NCI-H748 treated with DMSO at 0.1 percent for 48 hours (cell line): ENCODE data around the gene RIC8B.
A peak's percentile ranks its signal among the peaks of the same experiment; 100 is the strongest.
"Not testable (repeated sequence)": the region's sequence is repeated elsewhere in the genome, so short reads cannot be mapped to it uniquely, and the experiment has no call there.

Experiments
- DNase-seq: peaks from one replicate; lab custom pipeline; 2025; lab: John Stamatoyannopoulos, UW

The RIC8B gene, protein sequence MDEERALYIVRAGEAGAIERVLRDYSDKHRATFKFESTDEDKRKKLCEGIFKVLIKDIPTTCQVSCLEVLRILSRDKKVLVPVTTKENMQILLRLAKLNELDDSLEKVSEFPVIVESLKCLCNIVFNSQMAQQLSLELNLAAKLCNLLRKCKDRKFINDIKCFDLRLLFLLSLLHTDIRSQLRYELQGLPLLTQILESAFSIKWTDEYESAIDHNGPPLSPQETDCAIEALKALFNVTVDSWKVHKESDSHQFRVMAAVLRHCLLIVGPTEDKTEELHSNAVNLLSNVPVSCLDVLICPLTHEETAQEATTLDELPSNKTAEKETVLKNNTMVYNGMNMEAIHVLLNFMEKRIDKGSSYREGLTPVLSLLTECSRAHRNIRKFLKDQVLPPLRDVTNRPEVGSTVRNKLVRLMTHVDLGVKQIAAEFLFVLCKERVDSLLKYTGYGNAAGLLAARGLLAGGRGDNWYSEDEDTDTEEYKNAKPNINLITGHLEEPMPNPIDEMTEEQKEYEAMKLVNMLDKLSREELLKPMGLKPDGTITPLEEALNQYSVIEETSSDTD

DNA sequence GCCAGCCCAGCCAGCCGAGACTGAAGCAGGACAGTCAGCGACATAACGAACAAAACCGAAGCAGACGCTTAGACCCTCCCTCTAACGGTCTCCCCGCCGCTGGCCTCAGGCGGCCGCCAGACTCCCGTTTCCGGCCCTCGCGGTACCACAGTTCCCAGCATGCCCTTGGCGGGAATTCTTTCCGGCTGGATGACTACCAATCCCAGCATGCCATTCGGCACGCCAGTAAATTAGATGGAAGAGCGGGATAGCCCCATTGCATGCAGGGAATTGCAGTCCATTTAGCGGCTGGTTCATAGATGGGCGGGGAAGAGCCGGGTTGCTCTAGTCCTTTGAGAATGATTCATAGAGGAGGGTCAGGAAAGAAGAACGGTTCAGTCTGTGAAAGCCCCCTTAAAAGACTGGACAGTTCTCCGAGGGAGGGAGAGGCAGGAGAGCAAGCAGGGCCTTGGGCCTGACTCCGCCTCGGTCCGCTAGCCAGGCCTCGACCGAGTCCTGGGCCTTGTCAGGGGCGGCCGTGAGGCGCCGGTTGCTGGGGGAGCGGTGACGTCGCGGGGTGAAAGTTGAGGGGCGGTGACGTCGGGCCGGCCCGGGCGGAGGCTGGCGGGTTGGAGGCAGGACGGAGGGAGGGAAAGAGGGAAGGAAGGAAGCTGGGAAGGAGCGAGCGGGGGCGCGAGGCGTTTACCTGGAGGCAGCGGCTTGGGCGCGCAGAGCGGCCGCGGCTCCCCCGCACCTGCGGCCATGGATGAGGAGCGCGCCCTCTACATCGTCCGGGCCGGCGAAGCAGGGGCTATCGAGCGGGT, at the start of gene RIC8B:
Gene RIC8B (plus strand): TSS at position 678 of the 803 bp plus-strand sequence. CDS start 64 bp downstream, at position 742.
- DNase-seq = peak; percentile 97

- DNase-seq = no peak
Observed at GRCh38 chr12:106724934-106725333, 49.5 kb upstream of the RIC8B start.

GRCh38 chr12:106726603-106727202, 47.8 kb upstream of the RIC8B start:
- not testable (repeated sequence) for DNase-seq

DNA sequence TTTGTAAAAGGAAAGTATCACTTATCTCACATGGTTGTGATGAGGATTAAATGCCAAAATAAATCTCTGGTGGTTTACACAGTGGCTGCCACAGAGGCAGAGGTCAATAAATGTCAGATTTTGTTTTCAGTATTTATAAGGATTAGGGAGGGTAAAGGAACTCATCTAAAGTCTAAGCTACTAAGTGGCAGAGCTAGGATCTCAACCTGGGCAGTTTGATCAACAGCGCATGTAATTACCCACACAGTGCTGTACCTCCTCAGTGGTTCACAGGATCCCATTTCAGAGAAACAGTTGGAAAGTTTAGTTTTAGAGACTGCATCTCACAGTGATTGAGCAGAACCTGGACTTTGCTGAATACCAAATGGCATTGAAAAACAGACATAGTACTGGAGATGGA, 44.9 kb upstream of the RIC8B start:
- no peak for DNase-seq

GRCh38 chr12:106732890-106733289, 41.6 kb upstream of the RIC8B start:
- no peak for DNase-seq

DNA sequence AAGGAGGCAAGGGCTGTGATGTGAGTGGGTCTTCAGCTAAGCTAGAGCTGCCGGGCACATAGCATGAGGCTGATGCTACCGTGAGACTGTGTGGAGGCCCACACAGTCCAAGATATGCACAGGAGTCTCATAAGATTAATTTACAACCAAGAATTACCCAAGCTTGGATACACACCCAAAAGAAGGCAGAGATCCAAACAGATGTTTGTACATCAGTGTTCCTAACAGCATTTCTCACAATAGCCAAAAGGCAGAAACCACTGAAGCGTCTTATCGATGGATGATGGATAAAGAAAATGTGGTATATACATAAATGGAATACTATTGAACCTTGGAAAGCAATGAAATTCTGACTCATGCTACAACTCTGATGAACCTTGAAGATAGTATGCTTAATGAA, 40.8 kb upstream of the RIC8B start:
- DNase-seq = no peak

DNA sequence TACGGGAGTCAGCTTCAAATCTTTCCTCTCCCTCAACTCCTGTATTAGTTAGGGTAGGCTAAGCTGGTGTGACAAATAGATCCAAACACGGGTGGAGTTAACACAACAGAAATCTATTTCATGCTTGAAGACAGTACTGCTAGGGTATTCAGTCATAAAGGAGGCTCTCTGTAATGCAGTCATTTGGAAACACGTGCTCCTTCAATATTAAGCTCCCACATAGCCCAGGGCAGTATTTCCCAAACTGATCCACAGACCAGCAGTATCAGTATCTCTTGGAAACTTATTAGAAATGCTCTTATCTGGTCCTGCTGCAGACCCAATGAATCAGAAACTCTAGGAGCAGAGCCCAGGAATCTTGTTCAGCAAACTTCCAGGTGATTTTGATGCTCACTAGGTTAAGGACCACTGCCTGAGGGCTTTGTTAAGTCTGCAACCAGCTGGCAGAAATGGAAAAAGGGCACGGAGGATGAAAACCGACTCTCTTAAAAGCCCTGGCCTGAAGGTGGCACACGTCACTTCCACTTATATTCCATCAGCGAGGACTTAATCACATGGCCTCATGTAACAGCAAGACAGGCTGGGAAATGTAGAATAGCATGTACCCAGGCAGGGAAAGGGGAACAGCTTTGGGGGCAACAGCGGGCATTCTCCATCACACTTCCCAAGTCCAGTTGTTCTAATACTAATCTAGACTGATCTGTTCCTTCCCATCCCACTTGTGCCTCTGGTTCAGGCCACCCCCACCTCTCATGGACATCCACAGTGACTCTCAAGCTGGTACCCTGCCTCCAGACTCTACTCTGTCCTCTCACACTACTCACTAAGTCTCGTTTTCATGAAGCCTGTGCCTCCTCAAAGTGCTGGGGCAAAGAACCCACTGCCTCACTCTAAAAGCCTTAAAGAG, 38.2 kb upstream of the RIC8B start:
- DNase-seq = no peak

DNA sequence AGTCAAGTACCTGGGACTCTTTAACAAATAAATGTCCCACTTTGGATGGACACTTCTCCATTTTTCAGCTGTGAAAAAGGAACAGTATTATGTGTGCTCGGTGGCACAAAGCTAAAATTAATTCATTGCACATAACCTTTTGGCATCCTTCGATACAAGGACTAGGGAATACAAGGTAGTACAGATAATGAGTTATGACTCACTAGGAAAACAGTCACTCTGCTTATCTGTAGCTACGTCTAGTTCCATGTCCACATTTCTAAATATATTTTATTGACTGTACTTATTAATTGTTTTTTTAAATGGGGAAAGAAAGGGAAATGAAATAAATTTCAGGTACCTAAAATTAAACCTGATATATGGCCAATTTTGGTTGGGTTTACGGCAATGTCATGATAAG, 35.2 kb upstream of the RIC8B start:
- no peak for DNase-seq

DNA sequence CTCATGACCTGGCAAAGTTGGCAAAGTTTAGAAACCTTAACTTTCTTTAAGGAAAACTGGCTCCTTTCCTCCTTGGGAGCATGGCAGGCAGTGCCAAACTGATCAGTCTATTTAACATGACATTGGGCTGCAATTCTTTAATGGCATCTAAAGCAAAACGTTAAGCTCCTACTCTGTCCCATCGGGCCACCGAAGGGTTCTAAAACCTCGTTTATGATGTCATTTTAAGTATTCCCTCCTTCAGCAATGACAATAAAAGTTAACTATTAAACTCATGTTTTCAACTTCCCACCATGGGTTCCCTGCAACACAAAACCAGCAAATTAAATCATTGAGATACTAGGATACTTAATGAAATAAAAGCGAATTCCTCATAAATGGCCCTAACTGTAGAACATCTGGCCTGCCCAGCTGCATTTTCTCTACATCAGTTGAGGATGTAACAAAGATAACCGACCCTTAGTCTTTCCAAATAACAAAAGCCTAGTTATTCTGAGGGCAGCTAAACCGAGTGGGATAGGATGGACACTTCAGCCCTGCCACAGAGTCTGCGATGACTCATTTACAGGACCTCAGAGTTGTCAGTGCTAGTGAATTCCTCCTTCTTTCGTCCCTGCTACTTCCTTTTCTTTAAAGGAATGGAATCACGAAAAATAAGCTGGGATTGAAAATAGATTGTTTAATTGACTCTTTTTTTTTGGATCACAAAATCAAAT, 34.5 kb upstream of the RIC8B start:
- DNase-seq = no peak

- DNase-seq = no peak
Observed at GRCh38 chr12:106740818-106741217, 33.7 kb upstream of the RIC8B start.

DNA sequence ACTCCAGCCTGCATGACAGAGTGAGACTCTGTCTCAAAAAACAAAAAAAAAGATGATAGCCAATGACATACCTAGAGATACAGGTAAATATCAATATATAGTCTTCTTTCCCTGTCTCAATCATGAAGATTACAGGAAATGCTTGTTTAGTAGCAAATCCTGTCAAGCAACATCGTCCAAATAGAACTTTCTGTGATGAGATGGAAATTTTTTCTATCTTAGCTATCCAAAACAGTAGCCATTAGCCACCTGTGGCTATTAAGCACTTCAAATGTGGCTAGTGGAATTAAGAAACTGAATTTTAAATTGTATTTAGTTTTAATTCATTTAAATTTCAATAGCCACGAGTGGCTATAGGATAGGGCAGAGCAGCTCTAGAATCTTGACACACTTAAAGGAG, 33.2 kb upstream of the RIC8B start:
- no peak for DNase-seq

DNA sequence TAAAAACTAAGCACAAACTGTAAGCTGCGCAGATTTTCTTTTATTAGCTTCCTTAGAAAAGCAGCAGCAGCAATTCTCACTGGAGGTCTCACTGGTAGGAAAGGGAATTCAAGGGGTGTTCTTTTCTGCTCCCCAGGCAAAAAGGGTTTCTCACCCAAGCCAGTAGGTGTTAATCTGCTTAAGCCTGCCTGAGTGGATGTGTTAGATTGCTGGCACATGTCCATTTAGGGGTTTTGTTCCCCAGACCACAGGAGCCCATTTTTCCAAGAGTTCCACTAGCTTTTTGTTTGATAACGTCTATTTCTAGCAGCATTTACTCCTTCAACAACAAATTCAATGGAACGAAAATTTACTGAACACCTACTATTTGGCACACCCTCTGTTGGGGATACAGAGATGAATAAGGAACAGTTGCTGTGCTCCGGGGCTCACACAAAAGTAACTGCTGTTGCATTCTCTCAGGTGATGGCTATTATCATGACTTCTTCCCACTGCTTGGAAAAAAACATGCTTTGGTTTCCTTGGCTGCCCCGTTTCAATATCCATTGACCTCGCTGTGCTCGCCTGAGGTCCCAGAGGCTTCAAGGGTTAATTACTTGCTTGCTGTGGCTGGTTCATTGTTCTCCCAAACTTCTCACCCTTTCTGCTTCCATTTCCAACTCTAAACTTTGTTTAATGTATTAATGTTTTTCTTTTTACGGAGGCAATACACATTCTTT, 31.1 kb upstream of the RIC8B start:
- DNase-seq = no peak

DNA sequence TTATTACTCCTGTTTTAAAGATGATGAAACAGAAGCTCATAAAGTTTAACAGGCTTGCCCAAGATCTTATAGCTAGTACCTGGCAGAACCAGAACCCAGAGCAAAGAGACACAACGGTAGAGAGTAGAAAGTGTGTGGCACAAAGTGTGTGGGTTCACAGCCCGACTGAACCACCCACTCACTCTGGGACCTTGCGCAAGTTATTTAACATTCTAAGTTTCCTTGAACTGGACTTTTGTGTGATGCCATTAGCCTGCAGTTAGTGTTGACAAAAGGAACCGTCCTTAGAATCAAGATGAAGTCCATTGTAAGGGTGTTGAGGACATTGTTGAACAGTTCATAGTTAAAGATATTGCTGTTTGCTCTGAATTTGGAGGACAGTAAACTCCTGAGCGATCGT, 29.9 kb upstream of the RIC8B start:
- no peak for DNase-seq

- DNase-seq = no peak
Observed at GRCh38 chr12:106745181-106745745, 29.2 kb upstream of the RIC8B start.

GRCh38 chr12:106747973-106748436, 26.5 kb upstream of the RIC8B start:
- DNase-seq = no peak

GRCh38 chr12:106750524-106750923, 24.0 kb upstream of the RIC8B start:
- DNase-seq = no peak

DNA sequence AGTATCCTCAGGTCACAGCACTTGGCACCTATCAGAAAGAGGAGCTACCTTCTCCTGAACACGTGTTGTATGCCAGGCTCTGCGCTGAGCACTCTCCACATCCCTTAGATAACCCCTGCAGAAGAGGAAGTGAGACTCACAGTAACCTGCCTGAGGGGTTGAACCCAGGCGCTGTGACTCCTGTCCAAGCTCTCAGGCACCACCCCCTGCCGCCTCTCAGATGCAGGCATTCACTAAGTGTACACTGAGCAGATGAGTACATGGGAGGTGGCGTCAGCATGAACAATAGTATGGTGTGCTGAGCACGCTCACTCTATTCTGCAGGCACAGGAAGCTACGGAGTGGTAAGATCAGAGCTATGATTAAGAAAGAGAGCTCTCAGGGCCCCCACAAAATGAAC, 21.0 kb upstream of the RIC8B start:
- DNase-seq = no peak

- no peak for DNase-seq
Observed at GRCh38 chr12:106754331-106754730, 20.2 kb upstream of the RIC8B start.

DNA sequence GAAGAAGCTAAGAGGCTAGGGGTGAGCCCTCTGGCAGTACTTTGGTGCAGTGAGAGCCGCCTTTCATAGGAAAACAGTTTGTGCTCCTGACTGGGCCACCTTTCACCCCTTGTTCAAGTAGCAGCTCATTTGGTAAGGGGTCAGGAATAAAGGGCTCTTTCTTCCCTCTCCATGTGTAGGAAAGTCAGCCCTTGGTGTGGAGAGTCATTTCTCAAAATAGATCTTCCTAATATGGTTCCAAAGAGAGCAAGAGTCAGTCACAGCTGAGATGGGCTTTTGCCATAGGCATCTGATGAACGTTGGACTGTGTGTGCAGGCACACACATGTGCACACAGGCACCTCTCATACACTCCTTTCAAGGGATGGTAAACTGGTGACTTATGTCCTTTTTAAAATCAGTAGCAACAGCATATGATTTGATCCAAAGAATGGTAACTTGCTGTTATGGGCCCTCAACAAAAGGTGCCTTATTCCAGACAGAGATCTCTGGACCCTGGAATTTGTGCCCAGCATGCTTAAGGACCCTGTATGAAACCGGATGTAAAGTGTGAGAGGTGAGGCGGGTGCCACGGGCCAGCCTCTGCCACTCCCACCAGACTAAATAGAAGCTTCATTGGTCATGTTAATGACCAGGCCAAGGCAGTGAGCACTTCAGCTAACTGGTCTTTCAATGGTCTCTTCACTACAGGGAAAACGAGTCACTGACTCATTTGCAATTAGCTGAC, 16.7 kb upstream of the RIC8B start:
- no peak for DNase-seq
